NCI-H2196 treated with DMSO at 0.1 percent for 48 hours (cell line): ENCODE data around the gene GUCY1A2.
"Not testable (repeated sequence)": the region's sequence is repeated elsewhere in the genome, so short reads cannot be mapped to it uniquely, and the experiment has no call there.

ENCODE experiments used
- DNase-seq: peaks from one replicate; lab custom pipeline; 2025; ENCODE audit not compliant: unreplicated experiment; lab: John Stamatoyannopoulos, UW

The GUCY1A2 gene

GRCh38 chr11:106957030-106957482, 61.2 kb downstream of the GUCY1A2 start:
- DNase-seq: no peak

- peak; percentile 63 for DNase-seq
Observed at GRCh38 chr11:106950067-106950491, 68.2 kb downstream of the GUCY1A2 start.

- no peak for DNase-seq
Observed at GRCh38 chr11:106943089-106943488, 75.2 kb downstream of the GUCY1A2 start.

GRCh38 chr11:106939157-106939556, 79.1 kb downstream of the GUCY1A2 start:
- no peak for DNase-seq

GRCh38 chr11:106937111-106937510, 81.2 kb downstream of the GUCY1A2 start:
- DNase-seq: no peak

- DNase-seq: no peak
Observed at GRCh38 chr11:106925245-106925644, 93.0 kb downstream of the GUCY1A2 start.

- no peak for DNase-seq
Observed at GRCh38 chr11:106920899-106921509, 97.3 kb downstream of the GUCY1A2 start.

GRCh38 chr11:106917973-106918372, 100.3 kb downstream of the GUCY1A2 start:
- DNase-seq: no peak

- DNase-seq: no peak
Observed at GRCh38 chr11:106914409-106914808, 103.9 kb downstream of the GUCY1A2 start.

- no peak for DNase-seq
Observed at GRCh38 chr11:106913141-106913540, 105.1 kb downstream of the GUCY1A2 start.

GRCh38 chr11:106904826-106905225, 113.5 kb downstream of the GUCY1A2 start:
- DNase-seq: no peak

- no peak for DNase-seq
Observed at GRCh38 chr11:106889718-106890117, 128.6 kb downstream of the GUCY1A2 start.

GRCh38 chr11:106888386-106888785, 129.9 kb downstream of the GUCY1A2 start:
- no peak for DNase-seq

- DNase-seq: not testable (repeated sequence)
Observed at GRCh38 chr11:106883693-106884092, 134.6 kb downstream of the GUCY1A2 start.

GRCh38 chr11:106879832-106880546, 138.3 kb downstream of the GUCY1A2 start:
- DNase-seq: no peak

GRCh38 chr11:106879029-106879428, 139.2 kb downstream of the GUCY1A2 start:
- DNase-seq: peak; percentile 3

- no peak for DNase-seq
Observed at GRCh38 chr11:106875013-106875412, 143.3 kb downstream of the GUCY1A2 start.

- no peak for DNase-seq
Observed at GRCh38 chr11:106872246-106872645, 146.0 kb downstream of the GUCY1A2 start.

- no peak for DNase-seq
Observed at GRCh38 chr11:106858200-106858599, 160.1 kb downstream of the GUCY1A2 start.

- no peak for DNase-seq
Observed at GRCh38 chr11:106856566-106856965, 161.7 kb downstream of the GUCY1A2 start.

- no peak for DNase-seq
Observed at GRCh38 chr11:106854429-106854828, 163.8 kb downstream of the GUCY1A2 start.

GRCh38 chr11:106853850-106854401, 164.3 kb downstream of the GUCY1A2 start:
- no peak for DNase-seq
